NCI-H510A (cell line): ENCODE measurements around the gene C1orf21.

Experiments used
- DNase-seq: peaks from one replicate; lab custom pipeline; 2025; lab: John Stamatoyannopoulos, UW

Gene C1orf21

DNA sequence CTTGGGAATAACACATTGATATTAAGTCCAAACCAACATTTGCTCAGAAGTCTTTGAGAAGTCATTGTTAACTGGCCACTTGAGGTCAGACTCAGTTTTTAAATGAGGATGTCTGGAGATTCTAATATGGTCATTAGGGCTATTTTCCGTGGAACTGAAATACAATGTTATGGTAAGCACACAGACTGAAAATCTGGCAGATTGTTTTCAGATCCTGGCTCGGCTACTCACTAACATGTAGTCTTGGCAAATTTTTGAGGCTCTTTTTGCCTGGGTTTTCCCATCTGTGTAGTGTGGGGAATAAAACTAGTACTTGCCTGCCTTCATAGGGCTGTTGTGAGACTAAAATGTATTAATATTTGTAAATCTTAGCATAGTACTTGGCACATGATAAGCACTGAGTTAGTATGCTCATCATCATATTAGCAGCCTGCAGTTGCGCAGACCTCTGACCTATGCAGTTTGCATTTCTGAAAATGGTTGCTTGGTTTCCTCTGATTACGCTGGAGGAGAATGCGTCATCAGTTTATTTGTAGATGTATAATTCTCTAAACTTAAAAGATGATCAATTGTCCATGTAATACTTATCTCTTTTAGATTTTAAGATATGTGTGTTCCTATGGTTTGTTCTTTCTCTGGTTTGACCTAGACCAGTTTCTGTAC, 100.8 kb downstream of the C1orf21 start:
- no peak for DNase-seq

DNA sequence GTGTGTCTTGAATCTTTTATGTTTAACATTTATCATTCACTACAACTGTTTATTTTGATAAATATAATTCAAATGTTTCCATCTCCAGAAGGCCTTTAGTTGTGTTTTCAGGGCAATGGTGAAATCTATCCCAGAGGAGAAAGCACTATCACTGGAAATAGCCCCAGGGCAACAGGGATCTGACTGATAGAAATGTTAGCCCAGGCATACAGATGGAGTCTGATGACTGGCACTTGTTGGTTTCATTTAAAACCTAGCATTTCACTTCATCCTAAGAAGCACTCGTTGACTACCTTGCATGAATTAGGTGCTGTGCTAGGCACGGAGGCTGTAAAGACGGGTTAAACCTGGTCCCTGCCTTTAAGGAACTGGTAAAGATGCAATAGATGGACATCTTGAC, 103.1 kb downstream of the C1orf21 start:
- DNase-seq = no peak

DNA sequence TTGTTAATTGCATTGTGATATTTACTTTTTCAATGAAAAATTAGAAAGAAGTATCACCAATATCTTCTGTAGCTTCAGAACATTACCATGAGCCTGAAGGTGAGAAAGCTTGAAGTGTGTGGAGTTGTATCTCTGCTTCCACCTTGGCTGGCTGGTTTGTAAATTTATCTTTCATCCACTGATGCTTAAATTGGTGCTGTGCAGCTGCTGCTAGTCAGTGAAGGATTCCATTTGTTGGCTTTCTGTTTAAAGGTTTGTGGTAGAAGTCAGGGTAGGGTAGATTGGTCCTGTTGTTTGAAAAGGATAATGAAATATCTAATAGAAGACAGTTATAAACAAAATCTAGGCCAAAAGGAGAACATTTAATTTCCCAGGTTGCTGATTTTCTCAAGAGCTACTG, 105.7 kb downstream of the C1orf21 start:
- no peak for DNase-seq

DNA sequence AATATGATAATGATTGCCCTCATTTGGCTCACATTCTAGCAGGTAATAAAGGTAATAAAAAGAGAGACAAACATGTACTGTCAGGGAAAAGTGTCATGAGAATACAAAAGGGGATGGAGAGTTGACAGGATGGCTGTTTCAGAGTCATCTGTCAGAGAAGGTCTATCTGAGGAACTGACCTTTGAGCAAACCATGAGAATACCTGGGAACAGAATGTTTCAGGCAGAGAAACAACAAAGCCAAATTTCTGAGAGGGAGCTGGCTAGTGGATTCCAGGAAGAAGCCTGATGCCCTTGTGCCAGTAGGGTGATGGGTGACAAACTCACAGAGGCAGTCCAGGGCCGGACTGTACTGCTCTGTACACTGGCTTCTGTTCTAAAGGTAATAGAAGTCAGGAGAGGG, 107.2 kb downstream of the C1orf21 start:
- DNase-seq = no peak

DNA sequence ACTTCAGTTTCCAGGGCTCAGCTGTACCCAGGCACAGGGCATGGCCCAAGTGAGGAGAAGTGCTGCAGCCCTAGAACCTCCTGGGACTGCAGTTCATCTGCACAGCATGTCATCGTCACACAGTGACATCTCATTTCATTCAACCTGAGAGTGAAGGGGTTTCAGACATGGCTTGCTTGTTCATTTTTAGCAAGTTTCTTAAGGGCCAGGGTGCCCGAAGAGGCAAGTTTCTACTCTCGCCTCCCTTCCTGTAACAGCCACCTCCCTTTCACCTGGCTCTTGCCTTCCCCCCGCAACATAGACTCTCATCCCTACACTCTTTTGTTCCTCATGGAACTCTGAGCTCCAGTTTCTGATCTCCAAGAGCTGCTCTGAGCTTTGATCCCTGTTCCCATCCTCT, 108.1 kb downstream of the C1orf21 start:
- no peak for DNase-seq

DNA sequence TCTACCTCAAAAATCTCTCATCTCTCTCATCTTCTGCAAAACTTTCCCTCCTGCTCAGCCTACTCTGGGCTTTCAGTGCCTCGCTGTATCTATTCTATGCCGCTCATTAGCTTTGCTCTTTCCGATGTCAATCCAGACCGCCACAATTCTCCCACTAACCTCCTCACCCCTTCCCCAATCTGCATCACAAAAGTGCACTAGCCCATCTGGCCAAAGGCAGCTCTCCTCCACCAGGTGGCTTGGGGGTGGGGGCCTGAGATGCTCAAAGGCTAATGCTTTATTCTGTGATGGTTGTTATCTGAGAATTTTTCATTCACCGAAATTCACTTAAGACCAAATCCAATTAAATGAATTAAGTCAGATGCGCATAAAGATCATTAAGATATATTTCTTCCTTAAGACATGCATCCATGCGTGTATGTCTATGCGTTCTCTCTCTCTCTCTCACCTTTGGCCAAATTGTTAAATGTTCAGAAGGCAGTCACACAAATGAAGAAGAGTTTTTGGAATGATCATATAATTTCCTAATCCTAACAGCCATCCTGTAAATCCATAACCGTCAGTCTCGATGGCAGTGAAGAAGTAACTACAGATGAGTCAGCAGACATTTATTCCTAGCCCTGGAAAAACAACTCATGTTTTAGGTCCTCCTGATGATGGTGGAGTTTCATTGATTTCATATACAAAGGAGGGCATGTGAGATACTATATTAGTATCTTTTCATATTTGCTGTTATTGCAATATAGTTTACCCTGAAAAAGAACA, 111.3 kb downstream of the C1orf21 start:
- DNase-seq = no peak

DNA sequence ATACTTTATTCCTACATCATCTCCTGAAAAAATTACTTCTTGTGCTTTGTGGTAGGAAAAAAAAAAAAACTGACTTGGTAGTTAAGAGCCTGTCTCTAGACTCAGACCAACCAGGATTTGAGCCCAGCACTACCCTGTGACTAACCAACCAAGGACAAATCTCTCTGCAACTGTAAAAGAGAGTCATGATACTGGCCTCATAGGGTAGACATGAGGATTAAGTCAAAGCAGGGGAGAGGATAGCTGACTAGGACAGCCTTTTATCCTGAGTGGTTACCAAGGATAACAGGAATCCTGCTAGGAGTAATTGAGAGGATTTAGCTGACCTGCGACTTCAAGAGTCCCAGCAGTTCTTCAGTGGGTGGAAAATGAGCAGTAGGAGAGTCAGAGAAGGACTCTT, 112.8 kb downstream of the C1orf21 start:
- DNase-seq = no peak

DNA sequence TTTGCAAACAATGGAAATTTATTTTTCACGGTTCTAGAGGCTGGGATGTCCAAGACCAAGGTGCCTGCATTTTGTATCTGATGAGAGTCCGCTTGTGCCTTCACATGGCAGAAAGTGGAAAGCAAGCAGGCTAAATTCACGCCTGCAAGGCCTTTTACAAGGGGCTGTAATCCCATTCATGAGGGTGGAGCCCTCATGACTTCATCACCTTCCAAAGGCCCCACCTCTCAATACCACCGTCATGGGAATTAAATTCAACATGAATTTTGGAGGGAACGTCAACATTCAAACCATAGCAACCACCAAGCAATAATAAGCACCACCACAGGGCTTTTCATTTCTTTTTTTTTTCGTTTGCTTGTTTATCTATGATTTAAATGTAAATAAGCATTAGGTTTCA, 115.3 kb downstream of the C1orf21 start:
- no peak for DNase-seq

DNA sequence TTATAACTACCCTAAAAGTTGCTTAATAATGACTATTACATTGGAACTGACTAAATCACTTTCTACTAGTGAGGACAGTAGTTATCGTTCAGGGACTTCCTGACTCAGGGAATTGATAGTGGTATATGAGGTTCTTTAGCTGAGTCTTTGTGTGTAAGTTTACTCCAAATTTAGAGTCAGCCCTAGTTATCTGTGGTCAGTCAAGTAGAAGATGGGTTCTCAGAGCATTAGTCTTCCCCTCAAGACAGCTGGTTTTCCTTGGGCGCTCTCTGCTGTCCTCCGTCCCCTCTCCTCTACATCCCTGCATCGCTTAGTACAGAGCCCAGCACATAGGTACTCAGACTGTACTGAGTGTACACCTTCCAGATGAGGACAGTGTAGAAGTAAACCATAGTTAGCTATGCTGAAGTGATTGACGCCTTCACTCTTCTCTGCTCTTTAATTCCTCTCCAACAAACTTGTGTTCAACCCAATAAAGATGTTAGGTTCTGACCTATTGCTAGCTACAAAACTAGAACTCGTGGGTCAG, 116.5 kb downstream of the C1orf21 start:
- no peak for DNase-seq

DNA sequence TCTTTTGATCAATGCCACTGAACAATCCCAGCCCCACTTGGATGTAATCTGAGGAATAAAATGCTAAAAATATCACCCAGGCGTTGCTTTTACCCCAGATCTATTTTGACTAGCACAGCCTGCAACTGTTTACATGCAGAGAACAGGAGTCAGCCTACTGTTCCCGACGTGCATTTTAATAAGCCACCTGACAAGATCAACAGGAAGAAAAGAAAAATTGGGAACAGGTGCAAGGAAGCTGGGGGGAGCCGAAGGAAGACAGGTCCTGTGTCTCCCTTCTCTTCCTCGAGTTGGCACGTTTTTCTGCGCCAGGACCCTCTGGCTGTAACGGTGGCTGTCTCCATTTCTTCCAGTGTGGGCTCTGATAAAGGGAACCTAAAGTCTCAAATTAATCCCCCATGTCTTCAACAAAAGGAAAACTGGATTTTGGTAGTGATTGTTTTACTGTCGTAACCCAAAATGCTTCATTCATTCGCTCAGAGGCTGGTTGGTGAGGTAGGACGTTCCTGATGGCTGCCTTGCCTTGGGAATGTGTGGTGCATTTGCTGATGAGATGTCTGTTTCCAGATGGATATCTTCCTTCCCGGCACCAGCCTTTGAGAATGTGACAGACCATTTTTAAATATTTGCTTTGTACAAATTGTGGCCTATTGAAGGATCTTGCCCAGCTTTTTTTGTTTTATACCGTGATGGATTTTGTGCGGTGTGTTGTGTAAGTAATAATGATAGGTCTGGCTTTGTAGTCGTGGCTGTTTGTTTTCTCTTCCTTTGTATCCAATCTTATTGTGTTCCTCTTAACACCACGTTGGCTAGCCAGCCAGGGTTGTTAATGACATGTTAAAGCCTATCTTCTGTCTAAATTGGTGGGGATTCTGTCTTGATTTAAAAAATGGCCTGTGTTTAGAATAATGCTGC, 117.5 kb downstream of the C1orf21 start:
- DNase-seq = no peak

DNA sequence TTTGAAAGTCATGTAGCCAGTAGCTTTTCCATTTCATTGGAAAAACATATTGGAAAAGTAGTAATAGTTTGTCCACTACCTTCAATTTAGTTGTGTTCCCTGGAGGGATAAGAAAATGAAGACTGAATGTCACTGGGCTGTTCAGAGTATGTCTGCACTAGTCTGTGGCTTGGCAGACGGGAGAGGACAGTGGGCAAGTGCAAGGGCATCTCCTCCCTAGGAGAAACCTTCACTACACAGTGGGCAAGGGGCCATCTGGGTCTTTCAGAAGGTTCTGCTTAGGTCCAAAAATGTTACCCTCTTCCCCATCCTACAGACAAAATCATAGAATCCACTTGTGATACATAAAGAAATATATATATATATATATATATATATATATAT, 118.1 kb downstream of the C1orf21 start:
- DNase-seq = no peak

DNA sequence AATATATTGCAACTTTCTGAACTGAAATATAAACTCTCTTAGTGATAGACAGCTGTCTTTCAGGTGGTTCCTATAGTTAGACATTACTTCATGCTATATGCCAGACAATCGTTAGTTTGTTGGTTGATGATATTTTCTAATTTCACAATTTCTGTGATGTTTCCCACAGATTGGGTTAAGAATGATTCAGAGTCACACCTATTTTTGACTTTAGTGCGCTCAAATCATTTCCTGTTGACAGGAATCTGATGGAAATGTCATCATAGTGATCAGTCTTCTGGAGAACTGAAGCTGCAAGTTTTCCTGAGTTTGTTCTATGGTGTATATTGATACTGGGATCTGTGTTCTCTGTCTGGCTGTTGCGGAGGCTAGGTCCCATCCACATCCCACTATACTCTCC, 119.7 kb downstream of the C1orf21 start:
- DNase-seq = no peak

DNA sequence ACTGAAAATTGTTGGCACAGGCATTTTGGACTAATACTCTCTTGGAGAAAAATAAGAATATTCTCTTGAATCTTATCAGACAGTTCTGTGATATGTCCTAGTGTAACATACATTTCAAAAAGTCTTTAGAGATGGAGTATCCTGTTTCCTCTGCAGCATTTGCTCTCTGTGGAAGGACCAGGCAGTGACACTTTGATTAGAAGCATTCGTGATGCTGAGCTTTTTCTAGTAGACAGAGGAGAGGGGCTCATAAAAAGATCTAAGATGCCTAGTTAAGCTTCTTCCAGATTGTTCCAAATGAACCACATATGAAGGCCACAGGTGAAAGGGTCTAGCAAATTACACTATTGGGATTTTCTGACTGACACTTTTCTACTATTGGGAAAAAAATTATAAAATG, 120.3 kb downstream of the C1orf21 start:
- no peak for DNase-seq

DNA sequence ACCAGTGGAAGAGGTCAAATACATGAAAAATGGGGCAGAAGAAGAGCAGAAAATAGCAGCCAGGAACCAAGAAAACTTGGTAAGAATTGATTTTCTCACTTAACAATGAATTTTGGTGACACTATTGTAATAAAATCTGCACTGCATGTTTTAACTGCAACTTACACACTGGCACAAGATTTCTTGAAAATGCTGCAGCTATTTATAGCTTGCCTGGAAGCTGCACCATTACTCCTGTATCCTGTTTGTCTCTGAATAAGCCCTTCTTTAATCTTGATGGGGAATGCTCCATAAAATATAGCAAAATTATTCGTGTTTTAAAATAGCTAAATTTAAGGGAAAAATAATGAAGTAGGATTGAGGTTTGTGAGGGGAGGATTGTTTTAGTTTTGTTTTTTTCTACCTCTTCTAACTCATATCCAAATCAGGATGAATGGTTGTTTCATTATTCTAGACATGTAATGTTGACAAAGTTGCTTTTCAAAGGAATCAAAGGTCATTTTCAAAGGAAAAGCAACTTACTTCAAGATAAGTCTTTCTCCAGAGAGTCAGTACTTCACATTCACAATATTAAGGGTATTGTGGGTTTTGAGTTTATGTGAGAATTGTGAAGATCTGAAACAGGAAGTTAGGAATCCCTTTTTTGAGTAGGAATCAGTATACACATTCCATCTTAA, 120.9 kb downstream of the C1orf21 start:
- no peak for DNase-seq

DNA sequence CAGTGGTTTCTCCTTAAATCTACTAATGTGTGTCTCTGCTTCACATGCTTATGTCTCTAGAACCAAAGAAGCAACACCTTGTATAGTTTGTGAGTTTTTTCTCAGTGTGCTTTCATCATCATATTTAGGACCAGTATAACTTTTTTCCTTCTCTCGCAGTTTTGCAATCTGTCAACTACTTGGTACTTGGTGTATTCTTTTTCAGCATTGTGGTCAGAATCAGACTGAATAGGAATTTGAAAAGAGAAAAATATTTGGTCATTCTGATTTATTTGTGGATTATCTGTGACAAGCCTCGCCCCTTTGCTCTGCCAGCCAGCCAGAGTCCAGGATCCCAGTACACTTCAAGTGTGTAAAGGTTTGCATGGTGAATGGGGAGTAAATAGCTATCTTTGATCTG, 122.3 kb downstream of the C1orf21 start:
- DNase-seq = no peak

DNA sequence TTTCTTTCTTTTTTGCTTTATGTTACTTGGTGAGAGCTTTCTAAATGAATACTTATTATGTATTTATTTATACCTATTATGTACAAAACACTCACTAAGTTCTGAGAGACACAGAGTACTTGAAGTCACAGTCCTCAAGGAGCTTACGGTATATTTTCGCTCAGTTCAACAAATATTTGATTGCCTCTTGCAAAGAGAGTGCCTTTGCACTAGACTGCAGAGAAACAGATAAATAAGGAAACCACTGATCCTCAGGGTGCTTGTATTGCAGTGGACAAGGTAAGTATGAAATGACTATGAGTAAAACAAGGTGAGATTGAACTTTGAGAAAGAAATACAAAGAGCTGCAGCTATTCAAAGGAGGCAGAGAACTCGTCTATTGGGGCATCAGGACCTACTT, 123.3 kb downstream of the C1orf21 start:
- DNase-seq = no peak

DNA sequence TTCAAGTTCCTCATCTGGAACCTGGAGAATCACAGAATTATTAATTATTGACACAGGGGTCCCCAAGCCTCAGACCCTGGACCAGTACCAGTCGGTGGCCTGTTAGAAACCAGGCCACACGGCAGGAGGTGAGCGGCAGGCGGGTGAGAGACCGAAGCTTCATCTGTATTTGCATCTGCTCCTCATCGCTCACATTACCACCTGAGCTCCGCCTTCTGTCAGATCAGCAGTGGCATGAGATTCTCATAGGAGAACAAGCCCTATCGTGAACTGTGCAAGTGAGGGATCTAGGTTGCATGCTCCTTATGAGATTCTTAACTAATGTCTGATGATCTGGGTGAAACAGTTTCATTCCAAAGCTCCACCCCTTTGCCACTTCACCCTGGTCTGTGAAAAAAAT, 125.9 kb downstream of the C1orf21 start:
- no peak for DNase-seq

DNA sequence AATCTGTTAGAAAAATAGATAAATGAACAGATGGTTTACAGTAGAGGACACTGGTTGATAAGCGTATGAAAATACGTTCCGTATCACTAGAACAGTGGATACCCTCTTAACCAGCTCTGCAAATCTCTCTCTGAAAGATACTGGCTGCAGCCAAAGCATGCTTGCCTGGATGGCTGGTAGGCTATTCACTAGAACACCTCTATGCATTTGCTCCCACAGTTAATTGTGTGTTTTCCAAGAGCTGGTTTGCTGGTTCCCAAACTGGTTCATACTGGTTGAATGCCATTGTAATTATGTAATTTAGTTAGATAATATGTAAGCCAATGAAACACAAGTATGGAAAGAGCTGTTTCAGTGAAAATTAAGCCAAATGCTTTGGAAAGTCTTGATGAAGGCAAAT, 126.6 kb downstream of the C1orf21 start:
- DNase-seq = no peak

DNA sequence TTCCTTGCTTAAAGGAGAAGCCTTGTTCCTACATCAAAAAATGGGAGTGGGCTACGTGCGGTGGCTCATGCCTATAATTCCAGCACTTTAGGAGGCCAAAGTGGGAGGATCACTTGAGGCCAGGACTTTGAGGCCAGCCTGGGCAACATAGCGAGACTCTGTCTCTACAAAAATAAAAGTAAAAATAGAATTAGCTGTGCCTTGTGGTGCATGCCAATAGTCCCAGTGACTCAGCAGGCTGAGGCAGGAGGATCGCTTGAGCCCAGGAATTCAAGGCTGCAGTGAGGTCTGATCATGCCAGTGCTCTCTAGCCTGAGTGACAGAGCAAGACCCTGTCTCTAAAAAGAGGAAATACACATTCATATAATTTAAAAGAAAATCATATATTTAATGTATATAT, 127.1 kb downstream of the C1orf21 start:
- no peak for DNase-seq

DNA sequence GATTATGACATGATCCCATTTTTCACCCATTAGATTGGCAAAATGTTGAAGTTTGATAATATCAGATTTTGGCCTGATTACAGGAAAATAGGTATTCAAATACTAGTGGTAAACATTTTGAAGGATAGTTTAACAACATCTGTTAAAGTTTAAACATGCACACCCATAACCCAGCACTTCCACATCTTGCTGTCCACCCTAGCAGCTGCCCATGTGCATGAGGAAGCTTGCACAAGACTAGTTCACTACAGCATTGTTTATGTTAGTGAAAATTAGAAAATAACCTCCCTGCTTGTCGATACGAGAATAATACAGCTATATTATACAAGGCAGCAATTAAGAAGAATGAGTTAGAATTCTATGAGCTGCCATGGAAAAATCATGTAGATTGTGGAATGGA, 127.6 kb downstream of the C1orf21 start:
- no peak for DNase-seq

DNA sequence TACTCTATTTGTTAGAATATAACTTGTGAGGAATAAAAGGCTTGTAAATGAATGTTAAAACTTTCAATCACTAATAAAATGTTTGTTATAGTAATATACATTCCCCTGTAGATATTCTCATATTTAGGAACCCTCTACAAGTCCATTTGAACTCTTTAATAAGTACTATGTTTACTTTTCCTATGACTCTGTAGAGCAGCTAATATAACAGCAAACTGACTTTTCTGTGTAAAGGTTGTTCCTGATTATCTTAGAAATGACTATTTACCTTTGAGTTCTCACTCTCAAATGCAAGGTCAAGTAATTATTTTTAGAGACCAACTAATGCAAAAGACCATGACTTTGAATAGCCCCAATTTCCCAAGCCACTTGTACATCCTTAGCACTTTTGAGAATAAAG, 130.3 kb downstream of the C1orf21 start:
- DNase-seq = no peak

DNA sequence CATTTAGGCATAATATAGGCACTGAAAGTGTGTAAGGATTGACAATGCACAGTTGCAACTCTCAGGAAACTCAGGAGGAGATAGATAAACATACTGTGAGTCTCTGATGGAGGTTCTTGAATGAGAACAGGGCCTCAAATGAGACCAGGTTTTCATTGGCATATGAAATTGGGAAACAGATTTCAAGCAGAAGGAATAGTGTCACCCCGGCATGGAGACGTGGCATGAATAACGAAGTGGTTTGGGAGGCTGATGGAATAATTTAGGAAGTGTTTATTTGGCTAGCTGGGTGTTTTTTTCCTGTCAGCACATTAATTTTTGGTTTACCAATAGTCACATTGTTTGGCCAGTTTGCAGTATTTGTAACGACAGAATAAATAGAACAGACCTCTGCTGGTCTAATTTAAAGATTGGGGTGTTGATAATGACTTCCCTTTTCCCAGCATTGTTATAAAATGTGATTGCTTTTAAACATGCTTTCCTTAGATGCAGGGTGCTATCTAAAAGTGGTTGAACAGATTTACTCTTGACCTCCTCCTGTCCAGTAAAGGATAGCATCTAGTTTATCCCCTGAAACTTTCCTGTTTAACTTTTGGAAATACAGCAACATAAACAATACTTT, 132.0 kb downstream of the C1orf21 start:
- DNase-seq = no peak
